Suppressor macrophage (primary cell): ENCODE data around the gene ODC1.
A peak's percentile ranks its signal among the peaks of the same experiment; 100 is the strongest.

Experiments
- DNase-seq, 4 experiments: peaks; one replicate each; pipeline ENCODE4 v3.0.0-alpha.2; 2020 to 2022

The ODC1 gene

GRCh38 chr2:10399358-10399757, 48.8 kb downstream of the ODC1 start:
- no peak for DNase-seq

- DNase-seq, result peak; percentile 86 to 95 (median 94)
These were observed 49.6 kb downstream of the ODC1 start for GRCh38 chr2:10398496-10398895.

GRCh38 chr2:10397878-10398277, 50.2 kb downstream of the ODC1 start:
- DNase-seq, result no peak

GRCh38 chr2:10397297-10397875, 50.7 kb downstream of the ODC1 start:
- no peak for DNase-seq

- DNase-seq, result no peak
These were observed 51.7 kb downstream of the ODC1 start for GRCh38 chr2:10396464-10396863.

GRCh38 chr2:10395893-10396292, 52.2 kb downstream of the ODC1 start:
- no peak for DNase-seq

GRCh38 chr2:10393640-10393982, 54.5 kb downstream of the ODC1 start:
- no peak for DNase-seq

GRCh38 chr2:10392951-10393639, 55.0 kb downstream of the ODC1 start:
- DNase-seq, result peak; percentile 64 to 79 (median 76)

GRCh38 chr2:10392548-10392947, 55.6 kb downstream of the ODC1 start:
- DNase-seq, result no peak

- no peak for DNase-seq
These were observed 56.0 kb downstream of the ODC1 start for GRCh38 chr2:10392100-10392499.

- peak; percentile 61 to 83 (median 74) for DNase-seq
These were observed 57.7 kb downstream of the ODC1 start for GRCh38 chr2:10390369-10390801.
